HG03139 (cell line): ENCODE results near the gene ARHGEF28.

Experiments used
- ATAC-seq: cut with Tn5 transposase; IDR thresholded peaks from one replicate; pipeline ENCODE4 v1.9.1; 2021; ENCODE audit not compliant: unreplicated experiment

The ARHGEF28 gene

GRCh38 chr5:73654171-73654811 lies 28.3 kb downstream of the ARHGEF28 start:
- ATAC-seq = no peak

- ATAC-seq = no peak
These were observed 28.9 kb downstream of the ARHGEF28 start for GRCh38 chr5:73654819-73655318.

GRCh38 chr5:73655521-73656160 lies 29.6 kb downstream of the ARHGEF28 start:
- no peak for ATAC-seq

GRCh38 chr5:73661753-73662152 lies 35.8 kb downstream of the ARHGEF28 start:
- ATAC-seq = no peak

- ATAC-seq = no peak
These were observed 37.3 kb downstream of the ARHGEF28 start for GRCh38 chr5:73663161-73663859.

GRCh38 chr5:73663860-73664240 lies 37.9 kb downstream of the ARHGEF28 start:
- no peak for ATAC-seq

GRCh38 chr5:73664796-73665195 lies 38.8 kb downstream of the ARHGEF28 start:
- ATAC-seq = no peak

GRCh38 chr5:73666891-73667290 lies 40.9 kb downstream of the ARHGEF28 start:
- ATAC-seq = no peak

- peak; percentile 48 for ATAC-seq
These were observed 42.0 kb downstream of the ARHGEF28 start for GRCh38 chr5:73668017-73668416.

GRCh38 chr5:73668486-73669111 lies 42.6 kb downstream of the ARHGEF28 start:
- no peak for ATAC-seq

GRCh38 chr5:73670731-73671130 lies 44.7 kb downstream of the ARHGEF28 start:
- no peak for ATAC-seq

GRCh38 chr5:73672132-73672531 lies 46.1 kb downstream of the ARHGEF28 start:
- ATAC-seq = no peak

GRCh38 chr5:73673161-73673591 lies 47.2 kb downstream of the ARHGEF28 start:
- ATAC-seq = no peak

- ATAC-seq = no peak
These were observed 48.6 kb downstream of the ARHGEF28 start for GRCh38 chr5:73674669-73675004.

GRCh38 chr5:73678322-73678740 lies 52.3 kb downstream of the ARHGEF28 start:
- ATAC-seq = no peak

- ATAC-seq = no peak
These were observed 52.8 kb downstream of the ARHGEF28 start for GRCh38 chr5:73678807-73679206.

GRCh38 chr5:73682176-73682575 lies 56.2 kb downstream of the ARHGEF28 start:
- no peak for ATAC-seq

GRCh38 chr5:73684691-73685090 lies 58.7 kb downstream of the ARHGEF28 start:
- no peak for ATAC-seq

- ATAC-seq = no peak
These were observed 60.9 kb downstream of the ARHGEF28 start for GRCh38 chr5:73686912-73687311.

- no peak for ATAC-seq
These were observed 61.4 kb downstream of the ARHGEF28 start for GRCh38 chr5:73687357-73687756.

GRCh38 chr5:73690015-73690414 lies 64.0 kb downstream of the ARHGEF28 start:
- no peak for ATAC-seq
